ENCODE measurements around the gene CRHR2.

Gene CRHR2

GRCh38 chr7:30706908-30707307, 24.7 kb upstream of the CRHR2 start:
- no peak for DNase-seq (ENCODE audit: low spot score)

GRCh38 chr7:30706316-30706715, 24.1 kb upstream of the CRHR2 start:
- no peak for DNase-seq (ENCODE audit: low spot score)

- no peak for DNase-seq (ENCODE audit: low spot score)
These were observed 23.3 kb upstream of the CRHR2 start for GRCh38 chr7:30705596-30705995.

GRCh38 chr7:30705008-30705407, 22.8 kb upstream of the CRHR2 start:
- no peak for DNase-seq (ENCODE audit: low spot score)

- DNase-seq (ENCODE audit: low spot score) = no peak
These were observed 21.5 kb upstream of the CRHR2 start for GRCh38 chr7:30703756-30704155.

- no peak for DNase-seq (ENCODE audit: low spot score)
These were observed 19.9 kb upstream of the CRHR2 start for GRCh38 chr7:30702200-30702599.

- no peak for DNase-seq (ENCODE audit: low spot score)
These were observed 18.7 kb upstream of the CRHR2 start for GRCh38 chr7:30700941-30701340.

GRCh38 chr7:30699706-30700495, 17.6 kb upstream of the CRHR2 start:
- no peak for DNase-seq (ENCODE audit: low spot score)

- DNase-seq (ENCODE audit: low spot score) = no peak
These were observed 16.2 kb upstream of the CRHR2 start for GRCh38 chr7:30698481-30698880.

- DNase-seq (ENCODE audit: low spot score) = no peak
These were observed 15.6 kb upstream of the CRHR2 start for GRCh38 chr7:30697719-30698460.

- DNase-seq (ENCODE audit: low spot score) = no peak
These were observed 12.8 kb upstream of the CRHR2 start for GRCh38 chr7:30694774-30695721.

GRCh38 chr7:30694218-30694745, 12.0 kb upstream of the CRHR2 start:
- DNase-seq (ENCODE audit: low spot score) = no peak

- no peak for DNase-seq (ENCODE audit: low spot score)
These were observed 10.6 kb upstream of the CRHR2 start for GRCh38 chr7:30692882-30693281.

- no peak for DNase-seq (ENCODE audit: low spot score)
These were observed 10.2 kb upstream of the CRHR2 start for GRCh38 chr7:30692438-30692837.

- DNase-seq (ENCODE audit: low spot score) = no peak
These were observed 7.8 kb upstream of the CRHR2 start for GRCh38 chr7:30690011-30690410.

GRCh38 chr7:30688718-30689221, 6.5 kb upstream of the CRHR2 start:
- no peak for DNase-seq (ENCODE audit: low spot score)

GRCh38 chr7:30687604-30688003, 5.3 kb upstream of the CRHR2 start:
- no peak for DNase-seq (ENCODE audit: low spot score)

- DNase-seq (ENCODE audit: low spot score) = no peak
These were observed 2.1 kb upstream of the CRHR2 start for GRCh38 chr7:30684351-30684750.

GRCh38 chr7:30683816-30684215, 1.6 kb upstream of the CRHR2 start:
- DNase-seq (ENCODE audit: low spot score) = no peak

- no peak for DNase-seq (ENCODE audit: low spot score)
These were observed 1.1 kb upstream of the CRHR2 start for GRCh38 chr7:30683306-30683705.

GRCh38 chr7:30681815-30682211, 443 bp downstream of the CRHR2 start:
- no peak for DNase-seq (ENCODE audit: low spot score)

GRCh38 chr7:30681331-30681797, 892 bp downstream of the CRHR2 start:
- no peak for DNase-seq (ENCODE audit: low spot score)
